ENCODE measurements around the gene NR2C2.

The NR2C2 gene

GRCh38 chr3:14929310-14930074 lies 17.9 kb upstream of the NR2C2 start:
- POLR2A ChIA-PET (ENCODE audit: low non-redundant PET): no interaction called here
- no peak for DNase-seq (ENCODE audit: low spot score)
- TF ChIP-seq CTCF (conservative IDR thresholded peaks at IDR 0.05; ENCODE audit: low read depth): no peak
- no peak overlapping the region for H3K27ac ChIP-seq
- CTCF ChIA-PET: no interaction called here

GRCh38 chr3:14933820-14934425 lies 13.5 kb upstream of the NR2C2 start:
- no peak for DNase-seq (ENCODE audit: low spot score)
- TF ChIP-seq CTCF (conservative IDR thresholded peaks at IDR 0.05; ENCODE audit: low read depth): no peak
- ChIA-PET CTCF (interaction anchor here (0.7 kb wide), 1 partner anchor 465 kb away, joined by 3 read pairs; no protein-coding TSS in a partner anchor), POLR2A (ENCODE audit: low non-redundant PET) (no interaction called here)
- no peak overlapping the region for H3K27ac ChIP-seq

DNA sequence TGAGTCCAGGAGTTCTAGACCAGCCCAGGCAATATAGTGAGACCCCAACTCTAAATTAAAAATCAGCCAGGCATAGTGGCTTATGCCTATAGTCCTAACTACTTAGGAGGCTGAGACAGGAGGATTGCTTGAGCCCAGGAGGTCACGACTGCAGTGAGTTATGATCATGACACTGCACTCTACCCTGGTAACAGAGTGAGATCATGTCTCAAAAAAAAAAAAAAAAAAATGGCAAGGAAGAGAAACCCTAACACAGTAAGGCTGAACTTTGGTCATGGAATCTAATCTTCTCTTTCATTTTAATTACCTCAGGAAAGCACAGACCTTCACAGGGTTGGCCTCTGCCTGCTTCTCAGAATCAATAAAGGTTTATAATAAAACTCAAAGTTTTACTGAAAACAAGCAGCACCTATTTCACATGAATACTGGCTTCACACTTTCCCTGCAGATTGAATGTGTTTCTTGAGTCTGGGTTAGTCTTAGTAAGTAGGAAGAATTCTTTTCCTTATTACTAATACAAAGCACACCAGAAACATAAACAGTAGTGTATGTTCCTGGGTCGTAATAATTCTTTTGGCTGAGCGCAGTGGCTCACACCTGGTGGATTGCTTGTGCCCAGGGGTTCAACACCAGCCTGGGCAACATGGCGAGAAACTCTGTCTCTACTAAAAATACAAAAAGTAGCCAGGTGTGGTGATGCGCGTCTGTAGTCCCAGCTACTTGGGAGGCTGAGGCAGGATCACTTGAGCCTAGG lies 11.6 kb upstream of the NR2C2 start:
- no peak for TF ChIP-seq CTCF (conservative IDR thresholded peaks at IDR 0.05; ENCODE audit: low read depth)
- no peak overlapping the region for H3K27ac ChIP-seq
- no peak for DNase-seq (ENCODE audit: low spot score)
- ChIA-PET POLR2A (ENCODE audit: low non-redundant PET) (no interaction called here), CTCF (no interaction called here)

GRCh38 chr3:14938954-14939353 lies 8.4 kb upstream of the NR2C2 start:
- POLR2A ChIA-PET (ENCODE audit: low non-redundant PET): interaction anchor here (0.8 kb wide), 1 partner anchor 89 kb away, joined by 3 read pairs; no protein-coding TSS in a partner anchor
- CTCF ChIA-PET: no interaction called here
- H3K27ac ChIP-seq: no peak overlapping the region
- DNase-seq (ENCODE audit: low spot score): no peak
- no peak for TF ChIP-seq CTCF (conservative IDR thresholded peaks at IDR 0.05; ENCODE audit: low read depth)

DNA sequence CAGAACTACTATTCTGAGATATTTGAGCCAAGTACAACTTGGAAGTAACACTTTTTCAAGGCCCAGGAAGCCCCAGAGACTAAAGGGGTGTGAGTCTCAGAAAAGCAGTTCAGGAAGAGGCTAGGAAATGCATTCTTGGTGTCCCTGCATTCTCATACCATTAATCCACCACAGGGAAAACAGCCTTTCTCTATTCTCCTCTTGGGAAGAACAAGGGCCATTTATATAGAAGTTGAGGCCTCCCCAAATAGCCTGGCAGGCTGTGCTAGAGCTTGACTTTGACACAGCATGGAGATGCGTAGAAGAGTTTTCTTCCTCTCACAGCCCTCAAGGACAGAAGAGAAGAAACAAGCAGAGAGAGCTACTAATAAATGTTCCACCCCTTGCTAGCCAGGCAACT lies 5.5 kb upstream of the NR2C2 start:
- ChIA-PET CTCF (no interaction called here), POLR2A (ENCODE audit: low non-redundant PET) (no interaction called here)
- TF ChIP-seq CTCF (conservative IDR thresholded peaks at IDR 0.05; ENCODE audit: low read depth): no peak
- no peak overlapping the region for H3K27ac ChIP-seq
- no peak for DNase-seq (ENCODE audit: low spot score)

GRCh38 chr3:14943042-14943441 lies 4.3 kb upstream of the NR2C2 start:
- ChIA-PET CTCF (no interaction called here), POLR2A (ENCODE audit: low non-redundant PET) (no interaction called here)
- H3K27ac ChIP-seq: no peak overlapping the region
- DNase-seq (ENCODE audit: low spot score): no peak
- TF ChIP-seq CTCF (conservative IDR thresholded peaks at IDR 0.05; ENCODE audit: low read depth): no peak
